Body of pancreas (tissue), 4 donors: Measurements from ENCODE around the gene ECEL1. TPM values are rescaled to one million over a fixed set of nuclear protein-coding genes. Genes with fewer than 3 reads are reported as not detected.

Source experiments
- ATAC-seq: fragments of 150-250 bp; one replicate; pipeline ENCODE4 v1.9.1; 2016
- DNase-seq, 4 donors: peaks; one replicate each; pipeline ENCODE4 v3.0.0-alpha.2; 2019
- H3K27ac ChIP-seq, 4 donors: fragments of 200-600 bp; sonication (generic); 1 replicate in 3 of 4; 2 replicates in 1 of 4; pipeline versions ENCODE4 v1.5.1 to v1.6.1; 2016 to 2019; ENCODE audit warnings: mild to moderate bottlenecking in 1 of 4, mixed read lengths in 1 of 4, moderate library complexity in 1 of 4
- H3K27me3 ChIP-seq, 2 donors: fragments of 200-600 bp; sonication (generic); one replicate each; pipeline ENCODE4 v1.6.0; 2016; ENCODE audit warnings: mild to moderate bottlenecking in 1 of 2
- H3K36me3 ChIP-seq, 2 donors: fragments of 200-600 bp; sonication (generic); replicated peaks in 1 of 2; 2 replicates each; pipeline ENCODE4 v1.5.1; 2016; ENCODE audit warnings: low read depth in 2 of 2; ENCODE audit not compliant: insufficient read depth in 1 of 2
- H3K4me1 ChIP-seq: fragments of 200-600 bp; sonication (generic); one replicate; pipeline ENCODE4 v1.6.0; 2016
- H3K4me3 ChIP-seq, 2 donors: fragments of 200-600 bp; sonication (generic); 1 replicate in 1 of 2; 2 replicates in 1 of 2; pipeline ENCODE4 v1.5.1; 2016 to 2019
- H3K9me3 ChIP-seq, 3 donors: fragments of 200-600 bp; sonication (generic); 1 replicate in 2 of 3; 2 replicates in 1 of 3; pipeline ENCODE4 v1.5.1; 2016
- POLR2A ChIP-seq, 3 donors: fragments of 450-650 bp; IDR thresholded peaks; one replicate each; pipeline ENCODE4 v1.6.1; 2016; ENCODE audit warnings: antibody characterized with exemption in 3 of 3, mild to moderate bottlenecking in 2 of 3
- WGBS, 2 donors: methylation state at CpG; one replicate each; pipeline ENCODE4 v1.1.5; 2017; 5-methylcytosine and 5-hydroxymethylcytosine counted together
- intact Hi-C: fragments of 100-400 bp; cut with DNase I; formaldehyde crosslinking; loops from one replicate; pipeline ENCODE4 v1.15.1; 2023
- total RNA-seq, 2 donors: library from RNA; depleted of rRNA; stranded (reverse); fragments of >200 nt; gene quantifications; one replicate each; pipeline ENCODE4 v1.1.0, GENCODE V29; 2016
- TF ChIP-seq, protein P1 (sequence below), 7 experiments: fragments of 450-650 bp in 4 of 7; fragments of 200-600 bp in 3 of 7; sonication (generic) in 3 of 7; IDR thresholded peaks; one replicate each; pipeline ENCODE4 v1.5.1; 2016 to 2019; ENCODE audit warnings: antibody characterized with exemption in 7 of 7

ECEL1 gene
- total RNA-seq, 2 donors from 2014 or later: 0.26 TPM; not detected in 1

DNA sequence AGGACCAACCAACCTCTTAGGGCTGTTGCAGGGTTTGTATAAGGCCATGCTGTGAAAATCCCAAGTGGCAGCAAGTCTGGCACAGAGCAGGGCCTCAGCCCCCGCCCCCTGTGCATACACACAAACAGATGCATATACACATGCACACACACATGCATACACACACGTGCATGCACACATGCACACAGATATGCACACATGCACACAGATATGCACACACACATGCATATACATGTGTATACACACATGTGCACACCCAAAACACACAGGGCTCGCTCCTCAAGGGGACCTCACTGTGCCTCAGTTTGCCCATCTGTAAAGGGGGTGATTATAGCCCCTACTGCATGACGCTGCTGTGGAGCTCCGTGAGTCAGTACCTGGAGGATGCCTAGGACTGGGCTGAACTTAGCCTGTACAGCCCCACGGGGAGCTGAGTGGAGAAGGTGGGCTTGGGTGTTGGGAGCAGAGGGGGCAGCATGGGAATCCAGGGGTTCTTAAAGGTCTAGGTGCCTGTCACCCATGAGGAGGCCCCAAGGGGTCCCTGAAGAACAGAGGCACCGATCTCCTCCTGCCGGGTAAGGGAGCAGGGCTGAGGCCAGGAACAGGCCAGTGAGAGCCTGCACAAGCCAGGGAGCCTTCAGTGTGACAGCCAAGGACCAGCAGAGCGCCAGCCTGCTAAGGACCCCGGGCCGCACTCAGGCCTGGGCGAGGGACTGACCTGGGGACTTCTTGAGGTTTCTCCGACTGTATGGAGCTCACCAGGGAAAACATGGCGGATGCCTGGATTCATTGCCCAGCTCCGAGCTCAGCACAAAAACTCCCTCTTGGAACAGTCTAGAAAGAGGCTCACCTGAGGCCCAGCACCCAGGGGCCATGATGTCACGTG, 55.7 kb downstream of the ECEL1 start:
- TF ChIP-seq, protein P1, sequence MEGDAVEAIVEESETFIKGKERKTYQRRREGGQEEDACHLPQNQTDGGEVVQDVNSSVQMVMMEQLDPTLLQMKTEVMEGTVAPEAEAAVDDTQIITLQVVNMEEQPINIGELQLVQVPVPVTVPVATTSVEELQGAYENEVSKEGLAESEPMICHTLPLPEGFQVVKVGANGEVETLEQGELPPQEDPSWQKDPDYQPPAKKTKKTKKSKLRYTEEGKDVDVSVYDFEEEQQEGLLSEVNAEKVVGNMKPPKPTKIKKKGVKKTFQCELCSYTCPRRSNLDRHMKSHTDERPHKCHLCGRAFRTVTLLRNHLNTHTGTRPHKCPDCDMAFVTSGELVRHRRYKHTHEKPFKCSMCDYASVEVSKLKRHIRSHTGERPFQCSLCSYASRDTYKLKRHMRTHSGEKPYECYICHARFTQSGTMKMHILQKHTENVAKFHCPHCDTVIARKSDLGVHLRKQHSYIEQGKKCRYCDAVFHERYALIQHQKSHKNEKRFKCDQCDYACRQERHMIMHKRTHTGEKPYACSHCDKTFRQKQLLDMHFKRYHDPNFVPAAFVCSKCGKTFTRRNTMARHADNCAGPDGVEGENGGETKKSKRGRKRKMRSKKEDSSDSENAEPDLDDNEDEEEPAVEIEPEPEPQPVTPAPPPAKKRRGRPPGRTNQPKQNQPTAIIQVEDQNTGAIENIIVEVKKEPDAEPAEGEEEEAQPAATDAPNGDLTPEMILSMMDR (IDR thresholded peaks at IDR 0.05): no peak
- TF ChIP-seq POLR2A (IDR thresholded peaks at IDR 0.05): no peak
- no peak overlapping the region for H3K27ac ChIP-seq
- DNase-seq: no peak
- WGBS, 2 donors: 75 to 82% methylated on average over 10 to 16 of the region's 16 CpGs
- intact Hi-C loops: loop anchor here (10.0 kb wide), 1 partner anchor 507 kb away; the partner anchor contains the start of gene NPPC
- H3K4me1 ChIP-seq: no peaks in the 10 kb centered on the region
- H3K36me3 ChIP-seq: no peaks in the 10 kb centered on the region
- H3K27me3 ChIP-seq: no peaks in the 10 kb centered on the region
- H3K9me3 ChIP-seq: no peaks in the 10 kb centered on the region
- ATAC-seq: no peak
- H3K4me3 ChIP-seq: no peak overlapping the region

Other genes with a start within 250 kb of the ECEL1 start
- gene ALPP, start 109.1 kb downstream of the ECEL1 start, total RNA-seq: under 1 TPM in 1 of 2 donors, not detected in 1; 0.52 TPM
- not detected for gene ALPG, start 81.0 kb downstream of the ECEL1 start, total RNA-seq
- gene ALPI, start 31.7 kb downstream of the ECEL1 start, total RNA-seq: not detected
- gene PRSS56, start 32.6 kb upstream of the ECEL1 start, total RNA-seq: not detected
- gene CHRND, start 38.3 kb upstream of the ECEL1 start, total RNA-seq: not detected
- gene CHRNG, start 51.9 kb upstream of the ECEL1 start, total RNA-seq: not detected
- 1 to 10 TPM; 3.6 to 4.2 TPM for gene TIGD1, start 62.7 kb upstream of the ECEL1 start, total RNA-seq
- 10 to 100 TPM; 12.2 to 17.4 TPM for gene EIF4E2, start 62.9 kb upstream of the ECEL1 start, total RNA-seq
- gene EFHD1, start 145.8 kb upstream of the ECEL1 start, total RNA-seq: 1 to 10 TPM; 4.0 to 4.4 TPM
- gene GIGYF2, start 209.5 kb upstream of the ECEL1 start, total RNA-seq: 100 to 1,000 TPM in 1 of 2 donors, 10 to 100 TPM in 1; 66.2 to 107 TPM